ENCODE data around the gene ISCU. TPM values are rescaled to one million over a fixed set of nuclear protein-coding genes. Genes with fewer than 3 reads are reported as not detected.
A peak's percentile ranks its signal among the peaks of the same experiment; 100 is the strongest.

Gene ISCU
- total RNA-seq, 2 donors from 2014 or later: 93.7 to 97.5 TPM

DNA sequence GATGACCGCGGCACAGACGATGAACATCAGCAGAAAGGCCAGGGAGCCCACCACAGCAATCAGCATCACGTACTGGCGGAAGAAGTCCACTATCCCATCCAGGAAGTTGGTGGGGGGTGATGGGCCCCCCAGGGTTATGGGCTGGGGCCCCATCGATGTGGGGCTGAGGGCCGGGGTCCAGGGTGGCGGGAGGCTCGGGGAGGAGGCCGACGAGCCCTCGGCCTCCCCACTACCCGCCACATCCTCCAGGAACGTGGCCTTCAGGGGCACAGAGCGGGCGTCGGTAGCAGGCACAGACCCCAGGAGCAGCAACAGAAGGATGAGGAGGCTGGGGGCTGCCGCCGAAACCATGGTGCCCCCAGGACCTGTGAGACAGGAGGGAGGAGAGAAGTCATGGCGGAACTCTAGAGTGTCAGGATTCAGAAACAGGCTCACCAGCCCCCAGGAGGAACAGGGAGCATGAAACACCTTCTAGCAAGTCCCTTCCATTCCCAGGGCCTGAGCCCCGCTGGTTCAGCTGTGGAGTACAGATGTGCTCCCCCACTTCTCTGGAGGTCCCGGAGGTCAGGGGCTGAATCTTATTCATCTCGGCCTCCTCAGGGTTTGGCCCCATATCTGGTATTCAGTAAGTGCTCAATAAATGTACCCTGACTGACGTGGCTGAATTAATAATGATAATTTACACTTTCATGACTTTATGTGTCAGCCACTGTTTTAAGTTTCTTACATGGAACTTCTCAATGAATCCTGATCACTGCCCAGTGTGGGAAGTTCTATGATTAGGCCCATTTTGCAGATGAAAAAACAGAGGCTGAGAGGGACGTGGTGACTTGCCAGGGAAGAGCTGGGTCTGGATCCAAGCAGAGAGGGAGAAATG is 29.9 kb downstream of the ISCU start:
- Histone ChIP-seq H3K9me3 (no peaks in the 10 kb centered on the region), H3K36me3 (no peaks in the 10 kb centered on the region), H3K4me3 (no peak overlapping the region), H3K27ac (no peak overlapping the region), H3K27me3 (no peaks in the 10 kb centered on the region), H3K9ac (ENCODE audit: low read depth in 2 of 2, low read length in 2 of 2) (no peak overlapping the region), H3K4me1 (no peaks in the 10 kb centered on the region)
- TF ChIP-seq, protein P1, sequence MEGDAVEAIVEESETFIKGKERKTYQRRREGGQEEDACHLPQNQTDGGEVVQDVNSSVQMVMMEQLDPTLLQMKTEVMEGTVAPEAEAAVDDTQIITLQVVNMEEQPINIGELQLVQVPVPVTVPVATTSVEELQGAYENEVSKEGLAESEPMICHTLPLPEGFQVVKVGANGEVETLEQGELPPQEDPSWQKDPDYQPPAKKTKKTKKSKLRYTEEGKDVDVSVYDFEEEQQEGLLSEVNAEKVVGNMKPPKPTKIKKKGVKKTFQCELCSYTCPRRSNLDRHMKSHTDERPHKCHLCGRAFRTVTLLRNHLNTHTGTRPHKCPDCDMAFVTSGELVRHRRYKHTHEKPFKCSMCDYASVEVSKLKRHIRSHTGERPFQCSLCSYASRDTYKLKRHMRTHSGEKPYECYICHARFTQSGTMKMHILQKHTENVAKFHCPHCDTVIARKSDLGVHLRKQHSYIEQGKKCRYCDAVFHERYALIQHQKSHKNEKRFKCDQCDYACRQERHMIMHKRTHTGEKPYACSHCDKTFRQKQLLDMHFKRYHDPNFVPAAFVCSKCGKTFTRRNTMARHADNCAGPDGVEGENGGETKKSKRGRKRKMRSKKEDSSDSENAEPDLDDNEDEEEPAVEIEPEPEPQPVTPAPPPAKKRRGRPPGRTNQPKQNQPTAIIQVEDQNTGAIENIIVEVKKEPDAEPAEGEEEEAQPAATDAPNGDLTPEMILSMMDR (IDR thresholded peaks at IDR 0.05): no peak
- no peak for DNase-seq
- intact Hi-C loops (cut with DNase I): no loop called here

DNA sequence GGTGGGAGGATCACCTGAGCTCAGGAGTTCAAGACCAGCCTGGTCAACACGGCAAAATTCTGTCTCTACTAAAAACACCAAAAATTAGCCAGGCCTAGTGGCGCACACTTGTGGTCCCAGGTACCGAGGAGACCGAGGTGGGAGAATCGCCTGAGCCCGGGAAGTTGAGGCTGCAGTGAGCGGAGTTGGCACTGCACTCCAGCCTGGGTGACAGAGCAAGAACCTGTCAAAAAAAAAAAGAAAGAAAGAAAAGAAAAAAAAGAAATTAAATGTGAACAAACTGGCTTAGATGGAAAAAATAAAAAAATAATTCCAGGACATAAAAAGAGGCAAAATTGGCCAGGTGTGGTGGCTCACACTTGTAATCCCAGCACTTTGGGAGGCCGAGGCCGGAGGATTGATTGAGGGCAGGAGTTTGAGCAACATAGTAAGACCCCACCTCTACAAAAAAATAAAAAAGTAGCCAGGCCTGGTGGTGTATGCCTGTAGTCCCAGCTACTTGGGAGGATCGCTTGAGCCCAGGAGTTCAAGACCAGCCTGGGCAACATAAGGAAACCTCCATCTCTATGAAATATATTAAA is 32.0 kb downstream of the ISCU start:
- H3K27ac ChIP-seq: no peak overlapping the region
- DNase-seq: no peak
- H3K27me3 ChIP-seq: no peaks in the 10 kb centered on the region
- H3K4me1 ChIP-seq: no peaks in the 10 kb centered on the region
- H3K36me3 ChIP-seq: no peaks in the 10 kb centered on the region
- no peak overlapping the region for H3K4me3 ChIP-seq
- H3K9me3 ChIP-seq: no peaks in the 10 kb centered on the region
- intact Hi-C loops (cut with DNase I): no loop called here
- TF ChIP-seq, protein P1 (IDR thresholded peaks at IDR 0.05): no peak
- no peak overlapping the region for H3K9ac ChIP-seq (ENCODE audit: low read depth in 2 of 2, low read length in 2 of 2)

DNA sequence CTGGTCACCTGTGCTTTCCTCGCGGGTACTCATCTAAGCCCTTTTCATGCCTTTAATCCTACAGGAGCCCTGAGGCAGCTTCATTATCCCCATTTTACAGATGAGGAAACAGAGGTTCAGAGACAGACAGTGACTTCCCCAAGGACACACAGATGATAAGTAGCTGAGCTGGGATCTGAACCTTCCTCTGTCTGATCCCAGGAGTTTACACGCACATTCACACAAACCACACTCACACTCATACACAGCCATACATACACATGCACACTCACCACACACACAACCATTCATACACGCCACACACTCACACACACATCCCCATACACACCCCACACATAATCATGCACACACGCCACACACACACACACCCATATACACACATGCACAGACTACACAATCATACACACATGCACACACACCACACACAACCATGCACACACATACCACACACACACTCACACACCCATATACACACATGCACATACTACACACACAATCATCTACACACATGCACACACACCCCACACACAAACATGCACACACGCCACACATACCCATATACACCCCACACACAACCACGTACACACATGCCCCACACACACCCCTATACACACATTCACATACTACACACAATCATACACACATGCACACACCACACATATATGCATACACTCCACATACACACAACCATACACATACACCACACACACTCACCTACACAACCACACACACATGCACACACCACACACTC is 32.7 kb downstream of the ISCU start:
- intact Hi-C loops (cut with DNase I): no loop called here
- no peaks in the 10 kb centered on the region for H3K36me3 ChIP-seq
- H3K9me3 ChIP-seq: no peaks in the 10 kb centered on the region
- H3K27me3 ChIP-seq: no peaks in the 10 kb centered on the region
- H3K27ac ChIP-seq: no peak overlapping the region
- no peak overlapping the region for H3K4me3 ChIP-seq
- peak overlapping the region in 1 of 2 donors; percentile 24 for H3K9ac ChIP-seq (ENCODE audit: low read depth in 2 of 2, low read length in 2 of 2)
- TF ChIP-seq, protein P1 (IDR thresholded peaks at IDR 0.05): no peak
- no peak for DNase-seq
- H3K4me1 ChIP-seq: no peaks in the 10 kb centered on the region

DNA sequence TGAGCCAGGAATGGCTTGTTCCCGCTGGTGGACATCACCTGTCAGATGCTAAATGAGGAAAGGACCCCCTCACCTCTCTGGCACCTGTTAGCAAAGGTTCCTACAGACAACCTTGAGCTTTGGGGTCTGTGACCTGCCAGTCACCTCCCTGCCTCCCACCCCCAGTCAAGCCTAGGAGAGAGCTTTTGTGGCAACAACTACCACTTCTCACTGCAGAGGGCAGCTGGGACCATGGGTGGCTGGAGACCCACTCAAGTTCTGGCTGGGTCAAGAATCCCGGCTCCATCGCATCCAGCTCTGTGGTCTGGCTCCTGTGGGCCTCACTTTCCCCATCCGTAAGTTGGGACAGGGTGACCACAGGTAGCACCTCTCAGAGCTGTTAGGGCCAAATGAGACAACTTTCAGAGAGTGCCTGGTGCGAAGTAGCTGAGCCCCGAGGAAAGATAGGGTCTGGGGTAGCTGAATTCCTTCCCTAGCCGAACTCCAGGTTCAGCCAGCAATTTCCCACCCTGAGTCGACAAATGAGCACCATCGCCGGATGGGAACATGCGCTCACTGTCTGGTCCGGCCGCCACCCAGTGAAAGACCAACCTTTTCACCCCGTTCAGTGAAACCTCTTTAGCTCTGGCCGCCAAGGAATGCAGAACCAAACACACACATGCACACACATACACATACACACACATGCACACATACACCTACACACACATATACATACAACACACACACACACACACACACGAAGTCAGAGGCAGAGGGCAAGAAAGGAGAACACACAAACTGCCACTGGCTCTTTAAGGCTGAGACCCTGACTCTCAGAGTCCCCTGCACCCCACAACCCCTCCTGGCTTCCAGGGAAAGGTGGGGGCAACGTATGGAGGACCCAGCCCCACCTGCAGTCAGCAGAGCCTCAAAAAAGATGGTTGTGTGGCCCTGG is 33.6 kb downstream of the ISCU start:
- Histone ChIP-seq H3K27ac (no peak overlapping the region), H3K36me3 (no peaks in the 10 kb centered on the region), H3K4me1 (no peaks in the 10 kb centered on the region), H3K27me3 (no peaks in the 10 kb centered on the region), H3K9ac (ENCODE audit: low read depth in 2 of 2, low read length in 2 of 2) (peak overlapping the region; percentile 21 to 50), H3K4me3 (peak overlapping the region; percentile 13), H3K9me3 (no peaks in the 10 kb centered on the region)
- intact Hi-C loops (cut with DNase I): no loop called here
- no peak for DNase-seq
- TF ChIP-seq, protein P1 (IDR thresholded peaks at IDR 0.05): no peak
